ENCODE measurements around the gene ARSB.

ARSB gene

GRCh38 chr5:78824831-78825281 lies 160.3 kb downstream of the ARSB start:
- no peaks in the 10 kb centered on the region for H3K36me3 ChIP-seq (ENCODE audit: insufficient read depth, low read length)
- no peak overlapping the region for H2AFZ ChIP-seq (ENCODE audit: low read depth, low read length)
- H3K4me3 ChIP-seq (ENCODE audit: low read length): no peak overlapping the region
- H3K9me3 ChIP-seq (ENCODE audit: low read length): peaks cover 4% of the 10 kb centered on the region
- H3K27me3 ChIP-seq (ENCODE audit: insufficient read depth, low read length): no peaks in the 10 kb centered on the region
- H3K4me1 ChIP-seq (ENCODE audit: insufficient read depth, low read length): no peaks in the 10 kb centered on the region

GRCh38 chr5:78823196-78823595 lies 161.9 kb downstream of the ARSB start:
- H3K9me3 ChIP-seq (ENCODE audit: low read length): no peaks in the 10 kb centered on the region
- H3K4me1 ChIP-seq (ENCODE audit: insufficient read depth, low read length): no peaks in the 10 kb centered on the region
- H3K36me3 ChIP-seq (ENCODE audit: insufficient read depth, low read length): no peaks in the 10 kb centered on the region
- H3K27me3 ChIP-seq (ENCODE audit: insufficient read depth, low read length): no peaks in the 10 kb centered on the region
- H2AFZ ChIP-seq (ENCODE audit: low read depth, low read length): no peak overlapping the region
- H3K4me3 ChIP-seq (ENCODE audit: low read length): no peak overlapping the region

DNA sequence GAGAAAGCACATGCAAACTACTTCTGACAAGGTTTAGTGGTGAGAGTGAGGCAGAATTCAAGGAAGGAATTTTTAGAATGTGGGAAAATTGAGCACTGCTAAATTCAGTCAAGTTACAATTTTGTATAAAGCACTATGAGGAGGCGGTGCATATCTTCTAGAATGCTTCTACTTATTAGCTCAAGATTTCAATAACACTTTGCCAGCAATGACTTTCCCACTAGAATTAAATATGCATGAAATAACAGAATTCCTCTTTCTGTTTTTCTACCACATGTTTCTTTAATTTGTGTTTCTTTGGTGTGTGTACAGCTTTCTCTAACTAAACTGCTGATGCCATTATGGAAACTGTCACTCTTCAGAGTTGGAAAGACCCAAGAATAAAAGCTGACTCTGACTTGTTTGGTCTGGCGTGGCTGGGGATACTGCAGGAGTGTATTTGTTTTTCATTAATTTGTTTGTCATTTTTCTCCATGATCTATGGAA lies 163.5 kb downstream of the ARSB start:
- Histone ChIP-seq H3K4me1 (ENCODE audit: insufficient read depth, low read length) (no peaks in the 10 kb centered on the region), H3K4me3 (ENCODE audit: low read length) (no peak overlapping the region), H3K27me3 (ENCODE audit: insufficient read depth, low read length) (no peaks in the 10 kb centered on the region), H2AFZ (ENCODE audit: low read depth, low read length) (no peak overlapping the region), H3K36me3 (ENCODE audit: insufficient read depth, low read length) (no peaks in the 10 kb centered on the region), H3K9me3 (ENCODE audit: low read length) (peaks cover 3% of the 10 kb centered on the region)

- H3K27me3 ChIP-seq (ENCODE audit: insufficient read depth, low read length): no peaks in the 10 kb centered on the region
- H2AFZ ChIP-seq (ENCODE audit: low read depth, low read length): no peak overlapping the region
- no peak overlapping the region for H3K4me3 ChIP-seq (ENCODE audit: low read length)
- H3K9me3 ChIP-seq (ENCODE audit: low read length): peaks cover 3% of the 10 kb centered on the region
- H3K36me3 ChIP-seq (ENCODE audit: insufficient read depth, low read length): no peaks in the 10 kb centered on the region
- no peaks in the 10 kb centered on the region for H3K4me1 ChIP-seq (ENCODE audit: insufficient read depth, low read length)
Observed at GRCh38 chr5:78819707-78820106, 165.4 kb downstream of the ARSB start.

- Histone ChIP-seq H3K27me3 (ENCODE audit: insufficient read depth, low read length) (no peaks in the 10 kb centered on the region), H3K9me3 (ENCODE audit: low read length) (peaks cover 3% of the 10 kb centered on the region), H2AFZ (ENCODE audit: low read depth, low read length) (no peak overlapping the region), H3K4me3 (ENCODE audit: low read length) (no peak overlapping the region), H3K4me1 (ENCODE audit: insufficient read depth, low read length) (no peaks in the 10 kb centered on the region), H3K36me3 (ENCODE audit: insufficient read depth, low read length) (no peaks in the 10 kb centered on the region)
Observed at GRCh38 chr5:78819166-78819565, 165.9 kb downstream of the ARSB start.

DNA sequence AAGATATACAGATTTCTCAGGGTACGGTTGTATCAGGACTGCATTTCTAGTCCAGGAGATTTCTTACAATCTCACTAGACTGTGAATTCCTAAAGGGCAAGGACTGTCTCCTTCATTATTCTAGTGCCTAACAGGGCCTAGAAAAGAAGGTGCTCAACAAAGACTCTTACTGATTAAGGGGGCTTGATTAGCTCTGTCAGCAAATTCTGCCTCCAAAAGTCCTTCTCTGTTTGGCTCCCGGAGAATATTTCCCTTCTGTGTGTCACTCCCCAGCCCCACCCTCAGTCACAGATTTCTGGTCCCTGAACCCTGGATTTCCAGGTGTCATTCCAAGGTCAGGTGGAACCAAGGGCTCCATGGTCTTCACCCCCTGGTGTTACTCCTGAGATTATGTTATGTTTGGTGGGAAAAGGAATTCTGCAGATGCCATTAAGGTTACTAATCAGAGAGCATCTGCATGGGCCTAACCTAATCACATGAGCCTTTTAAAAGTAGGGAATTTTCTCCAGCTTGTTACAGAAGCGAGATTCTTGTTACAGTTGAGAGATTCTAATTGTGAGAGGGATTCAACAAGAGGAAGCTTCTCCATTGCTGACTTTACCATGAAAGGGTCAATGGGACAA lies 168.9 kb downstream of the ARSB start:
- Histone ChIP-seq H3K4me3 (ENCODE audit: low read length) (no peak overlapping the region), H3K27me3 (ENCODE audit: insufficient read depth, low read length) (no peaks in the 10 kb centered on the region), H3K9me3 (ENCODE audit: low read length) (peaks cover 3% of the 10 kb centered on the region), H3K4me1 (ENCODE audit: insufficient read depth, low read length) (no peaks in the 10 kb centered on the region), H2AFZ (ENCODE audit: low read depth, low read length) (no peak overlapping the region), H3K36me3 (ENCODE audit: insufficient read depth, low read length) (no peaks in the 10 kb centered on the region)

GRCh38 chr5:78813906-78814530 lies 171.1 kb downstream of the ARSB start:
- H3K27me3 ChIP-seq (ENCODE audit: insufficient read depth, low read length): no peaks in the 10 kb centered on the region
- H3K9me3 ChIP-seq (ENCODE audit: low read length): peaks cover 3% of the 10 kb centered on the region

GRCh38 chr5:78813286-78813685 lies 171.8 kb downstream of the ARSB start:
- Histone ChIP-seq H3K4me1 (ENCODE audit: insufficient read depth, low read length) (no peaks in the 10 kb centered on the region), H3K9me3 (ENCODE audit: low read length) (peaks cover 3% of the 10 kb centered on the region), H3K4me3 (ENCODE audit: low read length) (no peak overlapping the region)

More at GRCh38 chr5:78813906-78814530, 171.1 kb downstream of the ARSB start:
- Histone ChIP-seq H3K4me3 (ENCODE audit: low read length) (no peak overlapping the region), H3K36me3 (ENCODE audit: insufficient read depth, low read length) (no peaks in the 10 kb centered on the region), H2AFZ (ENCODE audit: low read depth, low read length) (no peak overlapping the region), H3K4me1 (ENCODE audit: insufficient read depth, low read length) (no peaks in the 10 kb centered on the region)

GRCh38 chr5:78811866-78812265 lies 173.2 kb downstream of the ARSB start:
- Histone ChIP-seq H3K4me3 (ENCODE audit: low read length) (no peak overlapping the region), H2AFZ (ENCODE audit: low read depth, low read length) (no peak overlapping the region), H3K4me1 (ENCODE audit: insufficient read depth, low read length) (no peaks in the 10 kb centered on the region), H3K27me3 (ENCODE audit: insufficient read depth, low read length) (no peaks in the 10 kb centered on the region), H3K9me3 (ENCODE audit: low read length) (peaks cover 2% of the 10 kb centered on the region), H3K36me3 (ENCODE audit: insufficient read depth, low read length) (no peaks in the 10 kb centered on the region)

More at GRCh38 chr5:78813286-78813685, 171.8 kb downstream of the ARSB start:
- Histone ChIP-seq H3K36me3 (ENCODE audit: insufficient read depth, low read length) (no peaks in the 10 kb centered on the region), H2AFZ (ENCODE audit: low read depth, low read length) (no peak overlapping the region), H3K27me3 (ENCODE audit: insufficient read depth, low read length) (no peaks in the 10 kb centered on the region)

DNA sequence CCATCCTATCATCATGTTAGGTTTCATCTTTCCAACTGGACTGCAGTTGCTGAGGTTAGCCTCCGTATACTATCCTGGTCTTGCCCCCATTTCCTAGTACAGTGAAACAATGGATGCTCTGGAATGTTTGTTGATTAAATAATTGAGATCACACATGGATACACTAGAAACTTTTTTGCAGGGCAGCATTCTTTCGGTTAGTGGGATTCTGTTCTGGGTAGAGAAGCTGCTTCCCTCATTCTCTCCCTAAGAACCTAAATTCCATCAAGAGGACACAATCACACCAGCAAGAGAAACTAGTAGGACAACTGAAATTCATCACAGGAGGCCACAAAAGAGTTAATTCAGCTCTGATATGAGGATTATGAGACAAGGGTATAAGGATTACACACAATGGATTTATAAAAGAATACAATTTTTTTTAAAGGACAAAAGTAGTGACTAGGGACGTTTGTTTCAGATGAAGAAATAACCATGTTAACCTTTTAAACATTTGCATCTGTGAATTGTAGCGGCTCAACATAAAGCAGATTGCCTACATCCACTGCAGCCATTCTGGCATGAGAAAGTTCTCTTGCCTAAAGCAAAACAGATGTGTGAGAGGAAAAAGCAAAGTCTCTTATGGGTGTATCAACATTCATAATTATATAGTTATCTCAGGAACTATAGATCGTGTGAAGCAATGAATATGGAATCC lies 173.8 kb downstream of the ARSB start:
- H3K36me3 ChIP-seq (ENCODE audit: insufficient read depth, low read length): no peaks in the 10 kb centered on the region
- no peaks in the 10 kb centered on the region for H3K27me3 ChIP-seq (ENCODE audit: insufficient read depth, low read length)
- H3K4me3 ChIP-seq (ENCODE audit: low read length): no peak overlapping the region
- H3K4me1 ChIP-seq (ENCODE audit: insufficient read depth, low read length): no peaks in the 10 kb centered on the region
- H3K9me3 ChIP-seq (ENCODE audit: low read length): no peaks in the 10 kb centered on the region
- H2AFZ ChIP-seq (ENCODE audit: low read depth, low read length): no peak overlapping the region

GRCh38 chr5:78810098-78810920 lies 174.8 kb downstream of the ARSB start:
- H2AFZ ChIP-seq (ENCODE audit: low read depth, low read length): no peak overlapping the region

GRCh38 chr5:78809444-78809843 lies 175.7 kb downstream of the ARSB start:
- Histone ChIP-seq H3K9me3 (ENCODE audit: low read length) (no peaks in the 10 kb centered on the region), H3K4me1 (ENCODE audit: insufficient read depth, low read length) (no peaks in the 10 kb centered on the region), H3K36me3 (ENCODE audit: insufficient read depth, low read length) (no peaks in the 10 kb centered on the region), H3K4me3 (ENCODE audit: low read length) (no peak overlapping the region), H2AFZ (ENCODE audit: low read depth, low read length) (no peak overlapping the region), H3K27me3 (ENCODE audit: insufficient read depth, low read length) (no peaks in the 10 kb centered on the region)

More at GRCh38 chr5:78810098-78810920, 174.8 kb downstream of the ARSB start:
- Histone ChIP-seq H3K4me3 (ENCODE audit: low read length) (no peak overlapping the region), H3K27me3 (ENCODE audit: insufficient read depth, low read length) (no peaks in the 10 kb centered on the region), H3K9me3 (ENCODE audit: low read length) (no peaks in the 10 kb centered on the region), H3K36me3 (ENCODE audit: insufficient read depth, low read length) (no peaks in the 10 kb centered on the region), H3K4me1 (ENCODE audit: insufficient read depth, low read length) (no peaks in the 10 kb centered on the region)
